HG03045 (cell line): Measurements from ENCODE around the gene PALD1.
"Not testable (repeated sequence)": the region's sequence is repeated elsewhere in the genome, so short reads cannot be mapped to it uniquely, and the experiment has no call there.

Experiments used
- ATAC-seq: cut with Tn5 transposase; IDR thresholded peaks from one replicate; pipeline ENCODE4 v1.9.1; 2021; ENCODE audit warnings: mild to moderate bottlenecking, moderate library complexity; ENCODE audit not compliant: unreplicated experiment

The PALD1 gene

DNA sequence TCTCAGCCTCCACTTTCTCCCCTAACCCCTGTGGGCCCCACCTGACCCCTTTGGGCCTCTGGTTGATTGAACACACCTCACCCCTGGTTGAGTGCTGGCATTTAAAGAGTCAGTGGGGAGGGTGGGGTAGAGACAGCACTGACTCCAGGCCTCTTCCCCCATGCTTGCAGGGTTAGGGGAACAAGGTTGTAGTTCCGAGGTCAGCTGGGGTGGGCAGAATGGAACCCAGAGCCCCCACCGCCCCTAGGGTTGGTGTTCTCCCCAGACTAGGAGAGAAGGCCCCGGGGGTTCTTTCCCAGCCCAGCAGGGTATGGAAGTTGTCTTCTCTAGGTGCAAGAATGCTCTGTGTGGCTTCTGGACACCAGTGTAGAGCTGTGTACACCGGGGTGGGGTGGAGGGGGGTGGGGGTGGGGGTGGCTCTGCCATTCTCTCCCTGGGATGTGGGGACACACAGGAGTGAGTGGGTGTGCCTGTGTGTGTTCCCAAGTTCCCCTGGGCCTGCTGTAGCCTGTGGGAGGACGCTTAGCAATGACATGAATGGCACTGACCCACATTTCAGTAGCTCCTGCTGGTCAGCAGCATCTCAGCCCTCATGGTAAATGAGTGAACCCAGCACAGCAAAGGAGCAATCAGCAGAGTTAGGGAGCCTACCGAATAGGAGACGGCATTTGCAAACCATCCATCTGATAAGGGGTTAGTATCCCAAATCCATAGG is 90.4 kb downstream of the PALD1 start:
- no peak for ATAC-seq

GRCh38 chr10:70571236-70571635 is 92.7 kb downstream of the PALD1 start:
- ATAC-seq: no peak

DNA sequence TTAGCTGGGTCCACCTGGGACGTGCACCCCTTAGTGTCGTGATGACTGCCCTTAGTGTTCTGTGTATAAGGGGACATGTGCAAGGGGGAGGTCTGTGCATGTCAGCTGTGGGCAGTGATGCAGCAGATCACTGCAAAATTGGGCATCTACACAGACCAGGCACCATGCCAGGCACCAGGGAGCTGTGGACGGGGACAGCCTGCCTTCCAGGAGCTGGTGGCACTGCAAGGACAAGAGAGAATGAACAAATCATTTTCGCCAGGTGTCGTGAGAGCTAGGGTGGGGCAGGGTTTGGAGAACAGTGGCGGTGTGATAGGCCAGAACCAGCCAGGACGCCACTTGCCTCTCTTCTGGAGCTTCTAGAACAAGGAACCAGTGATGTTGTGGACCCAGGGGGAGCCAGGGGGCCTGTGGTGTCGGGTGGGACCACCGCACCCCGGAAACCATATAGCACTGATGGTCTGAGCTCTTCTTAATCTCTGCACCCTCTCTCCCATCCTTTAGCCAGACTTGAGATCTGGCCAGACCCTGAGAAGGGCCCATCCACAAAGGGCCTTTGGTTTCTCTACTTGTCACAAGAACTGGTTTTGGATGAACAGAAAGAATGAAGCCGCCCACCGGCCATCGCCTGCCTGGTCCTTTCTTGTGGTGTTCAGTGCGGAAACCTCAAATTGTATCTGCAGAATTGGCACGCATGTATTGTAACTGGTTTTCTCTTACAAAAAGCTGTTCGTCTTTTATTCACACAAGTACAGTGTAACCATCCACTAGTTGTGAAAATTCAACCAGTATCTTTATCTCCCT is 93.3 kb downstream of the PALD1 start:
- ATAC-seq: no peak

DNA sequence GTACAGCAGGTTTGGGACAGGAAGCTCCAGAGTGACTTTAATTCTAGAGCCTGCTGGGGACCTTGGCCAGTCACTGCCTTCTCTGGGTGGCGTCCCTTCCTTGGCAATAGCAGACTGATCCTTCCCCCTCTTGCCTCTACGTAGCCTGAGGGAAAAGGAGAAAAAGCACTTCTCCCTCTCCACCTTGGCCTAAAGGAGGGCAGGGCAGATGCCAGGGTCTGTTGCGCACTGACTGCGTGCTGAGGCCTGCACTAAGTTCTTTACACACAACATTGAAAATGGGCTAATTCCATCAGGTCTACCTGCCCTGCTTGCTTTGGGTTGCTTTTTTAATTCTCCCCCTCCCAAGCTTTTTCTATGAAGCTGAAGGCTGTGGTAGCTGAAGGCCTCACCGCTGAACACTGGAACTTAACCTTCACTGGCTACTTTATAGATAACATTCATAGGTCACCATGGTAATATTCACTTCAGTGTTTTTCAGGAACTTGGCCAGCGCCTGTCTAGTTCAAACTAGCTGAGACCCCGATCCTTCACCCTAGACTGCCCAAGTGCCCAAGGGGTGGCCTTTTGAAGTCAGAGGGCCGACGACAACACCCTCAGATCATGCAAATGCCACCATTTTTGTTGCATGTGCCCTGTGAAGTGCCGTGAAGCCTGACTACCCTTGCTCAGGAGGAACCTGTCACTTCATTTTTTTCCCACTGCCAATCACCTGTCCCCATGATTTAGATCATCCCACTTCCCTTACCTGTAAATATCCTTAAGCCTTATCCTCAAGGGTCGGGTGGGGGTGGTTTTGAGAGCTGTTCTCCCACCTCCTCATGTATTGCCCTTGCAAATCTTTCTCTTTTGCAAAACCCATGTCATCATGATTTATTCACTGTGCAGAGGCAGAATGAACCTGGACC is 95.3 kb downstream of the PALD1 start:
- ATAC-seq: no peak

DNA sequence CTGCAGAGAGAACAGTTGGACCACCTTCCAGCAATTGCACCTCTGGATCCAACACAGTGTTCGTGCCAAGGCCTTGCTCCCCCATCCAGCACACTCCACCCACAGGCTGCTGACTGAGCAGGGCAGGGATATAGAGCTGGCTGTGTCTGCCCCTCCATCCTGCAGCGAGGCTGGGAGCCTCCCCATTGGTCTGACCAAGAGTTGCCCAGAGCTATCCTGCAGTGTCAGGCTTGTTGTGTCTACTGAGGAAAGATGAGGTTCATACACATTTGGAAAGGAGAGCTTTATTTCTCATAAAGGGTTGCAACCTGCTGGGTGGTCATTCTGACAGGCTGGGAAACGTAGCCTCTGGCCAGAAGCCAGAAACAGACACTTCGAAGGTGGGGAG is 96.9 kb downstream of the PALD1 start:
- ATAC-seq: no peak

GRCh38 chr10:70575874-70576802 is 97.6 kb downstream of the PALD1 start:
- ATAC-seq: peak; percentile 48

- ATAC-seq: peak; percentile 7
These were observed 98.4 kb downstream of the PALD1 start for GRCh38 chr10:70576803-70577517.

- ATAC-seq: peak; percentile 55
These were observed 99.9 kb downstream of the PALD1 start for GRCh38 chr10:70578371-70578947.

DNA sequence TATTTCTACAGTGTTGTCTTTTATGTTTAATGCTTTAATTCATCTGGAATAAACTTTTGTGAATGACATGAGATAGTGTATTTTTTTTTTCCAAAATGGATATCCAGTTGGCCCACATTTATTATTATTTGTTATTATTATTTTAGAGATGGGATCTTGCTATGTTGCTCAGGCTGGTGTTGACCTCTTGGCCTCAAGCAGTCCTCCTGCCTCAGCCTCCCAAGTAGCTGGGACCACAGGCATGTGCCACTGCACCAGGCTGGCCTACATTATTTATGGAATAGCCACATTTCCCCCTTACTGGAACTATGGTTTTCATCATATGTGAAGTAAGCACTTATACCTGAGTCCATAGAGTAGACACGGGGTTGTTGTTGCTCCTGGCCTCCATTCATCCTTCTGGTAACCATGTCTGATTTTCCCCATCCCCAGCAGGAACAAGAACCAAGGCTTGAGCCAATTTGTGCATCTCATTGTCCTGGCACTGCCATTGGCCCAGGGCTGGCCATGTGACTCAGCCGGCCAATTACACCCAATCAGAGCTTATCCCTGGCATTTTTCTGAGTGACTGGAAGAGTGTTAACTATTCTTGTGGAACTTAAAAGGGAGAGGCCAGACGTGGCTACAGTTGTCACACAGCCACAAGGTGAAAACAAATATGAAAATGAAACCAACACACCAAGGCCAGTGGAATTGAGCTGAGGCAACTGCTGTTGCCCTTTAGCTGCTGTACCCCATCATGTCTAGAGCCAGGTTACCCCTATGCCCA is 100.9 kb downstream of the PALD1 start:
- peak; percentile 38 for ATAC-seq

- ATAC-seq: not testable (repeated sequence)
These were observed 102.6 kb downstream of the PALD1 start for GRCh38 chr10:70581176-70581575.

DNA sequence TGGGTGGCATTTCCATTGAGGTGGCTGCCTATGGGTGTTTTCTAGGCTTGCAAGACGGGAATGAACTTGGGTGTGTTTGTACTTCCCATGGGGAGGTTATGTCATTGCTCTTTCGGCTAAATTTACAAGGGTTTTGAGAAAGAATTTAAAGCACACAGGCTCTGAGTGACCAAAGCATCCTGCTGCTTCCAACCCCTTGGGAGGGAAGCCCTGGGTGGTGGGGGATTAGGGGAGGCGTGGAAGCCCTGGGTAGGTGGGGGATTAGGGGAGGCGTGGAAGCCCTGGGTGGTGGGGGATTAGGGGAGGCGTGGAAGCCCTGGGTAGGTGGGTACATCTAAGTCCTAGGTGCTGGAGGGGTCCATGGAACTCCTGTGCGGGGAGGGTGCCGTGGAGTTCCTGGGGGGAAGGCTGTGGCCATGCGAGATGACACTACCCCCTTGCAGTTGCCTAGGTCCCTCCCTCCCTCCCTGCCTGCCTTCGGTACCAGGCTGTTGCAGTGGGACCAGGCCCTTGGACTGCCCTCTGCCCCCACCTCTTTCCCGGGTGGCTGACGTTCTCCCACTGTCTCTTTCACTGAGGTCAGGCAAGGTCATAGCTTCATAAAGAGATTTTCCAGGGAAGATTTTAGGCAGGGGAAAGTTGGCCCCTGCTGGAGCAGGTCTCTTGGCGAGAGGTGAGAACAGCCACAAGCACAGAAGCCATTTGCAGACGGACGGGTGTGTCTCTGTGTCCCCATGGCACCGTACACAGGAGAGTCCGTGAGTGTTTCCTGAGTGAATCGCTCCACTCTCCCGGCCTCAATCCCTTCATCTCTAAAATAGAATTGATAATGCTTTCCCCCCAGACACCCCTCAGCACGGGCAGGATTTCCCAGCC is 104.5 kb downstream of the PALD1 start:
- no peak for ATAC-seq

GRCh38 chr10:70583669-70584037 is 105.1 kb downstream of the PALD1 start:
- no peak for ATAC-seq

DNA sequence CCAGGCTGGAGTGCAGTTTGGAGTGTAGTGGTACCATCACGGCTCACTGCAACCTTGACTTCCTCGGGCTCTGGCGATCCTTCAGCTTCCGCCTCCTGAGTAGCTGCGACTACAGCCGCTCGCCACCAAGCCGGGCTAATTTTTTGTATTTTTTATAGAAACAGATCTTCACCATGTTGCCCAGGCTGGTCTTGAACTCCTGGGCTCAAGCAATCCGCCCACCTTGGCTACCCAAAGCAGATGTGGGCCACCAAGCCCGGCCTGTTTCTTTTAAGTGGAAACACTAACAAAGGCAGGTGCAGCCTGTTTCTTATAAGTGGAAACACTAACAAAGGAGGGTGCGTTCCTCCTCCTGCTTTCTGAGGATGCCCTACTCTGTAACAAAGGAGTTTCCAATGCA is 105.8 kb downstream of the PALD1 start:
- ATAC-seq: no peak

- ATAC-seq: no peak
These were observed 106.5 kb downstream of the PALD1 start for GRCh38 chr10:70584909-70585544.

GRCh38 chr10:70585578-70586169 is 107.1 kb downstream of the PALD1 start:
- ATAC-seq: no peak

- ATAC-seq: no peak
These were observed 107.9 kb downstream of the PALD1 start for GRCh38 chr10:70586348-70586930.
